Osteoblast (primary cell): ENCODE measurements around the gene DEPP1. TPM values are rescaled to one million over a fixed set of nuclear protein-coding genes. Genes with fewer than 3 reads are reported as not detected.

Source experiments
- DNase-seq: peaks from one replicate; pipeline ENCODE4 v3.0.0; 2011; ENCODE audit warnings: low spot score, mixed read lengths; ENCODE audit not compliant: insufficient read length; ENCODE audit errors: missing footprints
- H2AFZ ChIP-seq: 2 replicates; pipeline ENCODE4 v1.6.0; 2011; ENCODE audit warnings: mild to moderate bottlenecking, low read length
- H3K27ac ChIP-seq: 2 replicates; pipeline ENCODE4 v1.5.1; 2011; ENCODE audit warnings: mild to moderate bottlenecking, low read depth, low read length, moderate library complexity
- H3K27me3 ChIP-seq: 2 replicates; pipeline ENCODE4 v1.6.0; 2012; ENCODE audit warnings: mild to moderate bottlenecking, control low read depth, inconsistent platforms, low read length, moderate library complexity; ENCODE audit not compliant: insufficient read depth
- H3K36me3 ChIP-seq: 2 replicates; pipeline ENCODE4 v1.5.1; 2011; ENCODE audit warnings: mild to moderate bottlenecking, low read length, control low read depth, moderate library complexity; ENCODE audit not compliant: insufficient read depth
- H3K4me1 ChIP-seq: 2 replicates; pipeline ENCODE4 v1.5.1; 2011; ENCODE audit warnings: mild to moderate bottlenecking, low read length, control low read depth, moderate library complexity; ENCODE audit not compliant: insufficient read depth
- H3K4me2 ChIP-seq: 2 replicates; pipeline ENCODE4 v1.6.0; 2011; ENCODE audit warnings: mild to moderate bottlenecking, low read length; ENCODE audit not compliant: insufficient read depth
- H3K4me3 ChIP-seq: fragments of 200-600 bp; sonication (generic); 3 replicates; pipeline ENCODE4 v1.5.1; 2012; ENCODE audit warnings: mild to moderate bottlenecking, low read length, inconsistent platforms; ENCODE audit not compliant: insufficient read depth
- H3K79me2 ChIP-seq: 2 replicates; pipeline ENCODE4 v1.6.0; 2012; ENCODE audit warnings: mild to moderate bottlenecking, low read length, control low read depth, inconsistent platforms; ENCODE audit not compliant: insufficient read depth
- H3K9me3 ChIP-seq: 2 replicates; pipeline ENCODE4 v1.5.1; 2011; ENCODE audit warnings: low read depth, low read length, control low read depth
- H4K20me1 ChIP-seq: 2 replicates; pipeline ENCODE4 v1.6.0; 2012; ENCODE audit warnings: mild to moderate bottlenecking, low read length, control low read depth; ENCODE audit not compliant: insufficient read depth
- total RNA-seq: library from RNA; depleted of rRNA; stranded (reverse); fragments of >200 nt; gene quantifications from 2 replicates; pipeline ENCODE4 v1.2.3, GENCODE V29; 2012
- TF ChIP-seq, protein P1 (sequence below): IDR thresholded peaks from 2 replicates; pipeline ENCODE4 v1.5.1; 2011; ENCODE audit warnings: mild to moderate bottlenecking, low read depth, low read length, moderate library complexity; ENCODE audit errors: extremely low read depth

DEPP1 gene
- total RNA-seq, 1 donor = 87.6 TPM

DNA sequence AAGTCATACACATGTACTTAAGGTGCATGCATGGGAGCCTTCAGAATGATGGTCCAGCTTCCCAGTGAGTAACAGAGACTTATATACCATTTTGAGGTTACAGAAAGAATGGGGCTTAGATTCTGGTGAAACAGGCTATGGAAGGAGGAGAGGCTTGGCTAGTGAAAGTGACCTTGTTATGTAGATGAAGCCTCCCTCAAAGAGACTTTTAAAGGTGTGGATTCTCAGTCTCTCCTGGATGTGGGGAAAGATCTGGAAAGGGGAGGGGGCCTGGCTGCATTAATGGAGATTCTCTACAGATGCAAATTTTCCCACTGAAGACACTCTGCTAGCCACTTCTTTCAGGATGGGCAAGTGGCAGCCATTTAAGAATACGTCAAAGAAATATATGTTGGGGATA is 13.5 kb downstream of the DEPP1 start:
- no peaks in the 10 kb centered on the region for H3K36me3 ChIP-seq
- TF ChIP-seq, protein P1, sequence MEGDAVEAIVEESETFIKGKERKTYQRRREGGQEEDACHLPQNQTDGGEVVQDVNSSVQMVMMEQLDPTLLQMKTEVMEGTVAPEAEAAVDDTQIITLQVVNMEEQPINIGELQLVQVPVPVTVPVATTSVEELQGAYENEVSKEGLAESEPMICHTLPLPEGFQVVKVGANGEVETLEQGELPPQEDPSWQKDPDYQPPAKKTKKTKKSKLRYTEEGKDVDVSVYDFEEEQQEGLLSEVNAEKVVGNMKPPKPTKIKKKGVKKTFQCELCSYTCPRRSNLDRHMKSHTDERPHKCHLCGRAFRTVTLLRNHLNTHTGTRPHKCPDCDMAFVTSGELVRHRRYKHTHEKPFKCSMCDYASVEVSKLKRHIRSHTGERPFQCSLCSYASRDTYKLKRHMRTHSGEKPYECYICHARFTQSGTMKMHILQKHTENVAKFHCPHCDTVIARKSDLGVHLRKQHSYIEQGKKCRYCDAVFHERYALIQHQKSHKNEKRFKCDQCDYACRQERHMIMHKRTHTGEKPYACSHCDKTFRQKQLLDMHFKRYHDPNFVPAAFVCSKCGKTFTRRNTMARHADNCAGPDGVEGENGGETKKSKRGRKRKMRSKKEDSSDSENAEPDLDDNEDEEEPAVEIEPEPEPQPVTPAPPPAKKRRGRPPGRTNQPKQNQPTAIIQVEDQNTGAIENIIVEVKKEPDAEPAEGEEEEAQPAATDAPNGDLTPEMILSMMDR = no peak
- H3K27ac ChIP-seq = no peak overlapping the region
- no peak overlapping the region for H2AFZ ChIP-seq
- no peaks in the 10 kb centered on the region for H3K27me3 ChIP-seq
- H3K4me3 ChIP-seq = no peak overlapping the region
- H3K4me1 ChIP-seq = peaks cover 27% of the 10 kb centered on the region
- no peak overlapping the region for H3K4me2 ChIP-seq
- no peaks in the 10 kb centered on the region for H3K79me2 ChIP-seq
- H3K9me3 ChIP-seq = no peaks in the 10 kb centered on the region
- no peaks in the 10 kb centered on the region for H4K20me1 ChIP-seq
- no peak for DNase-seq

DNA sequence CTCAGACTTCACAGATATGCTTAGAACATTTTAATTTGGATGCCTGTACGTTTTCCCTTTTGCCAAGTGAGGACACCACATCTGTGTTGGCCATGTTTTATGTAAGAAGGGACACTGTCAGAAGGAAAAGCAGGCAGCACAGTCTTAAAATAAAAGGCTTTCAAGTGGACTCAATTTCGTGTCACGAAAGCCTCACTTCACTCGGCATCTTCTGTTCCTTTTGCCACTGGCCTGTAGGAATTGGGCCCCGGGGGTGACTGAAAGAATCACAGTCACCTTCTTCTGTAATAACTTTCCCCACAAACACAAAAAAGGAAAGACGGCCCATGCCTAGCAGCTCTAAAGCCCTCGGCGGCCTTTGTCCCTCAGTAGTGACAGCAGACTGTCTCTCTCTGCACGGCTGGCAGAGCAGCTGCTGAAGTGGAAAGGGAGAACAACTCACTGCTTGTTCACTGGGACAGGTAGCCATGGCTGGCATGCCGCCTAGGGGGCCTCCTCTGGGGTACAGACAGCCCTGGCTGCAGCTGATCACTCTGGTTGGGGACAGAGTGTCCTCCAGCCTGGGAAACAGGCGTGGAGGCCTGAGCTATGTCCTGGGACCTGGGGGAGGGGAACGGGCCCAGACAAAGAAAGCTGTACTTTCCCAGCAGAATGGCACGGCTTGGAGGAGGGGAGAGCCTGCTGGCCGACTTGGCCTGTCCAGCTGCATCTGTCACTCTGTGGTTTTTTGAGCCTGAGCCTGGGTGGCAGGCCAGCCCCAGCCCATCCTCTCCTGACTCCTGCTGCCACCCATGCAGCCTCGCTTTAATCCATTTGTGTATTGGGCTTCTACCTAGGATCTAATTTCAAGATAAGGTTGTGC is 14.6 kb downstream of the DEPP1 start:
- no peaks in the 10 kb centered on the region for H3K27me3 ChIP-seq
- peaks cover 32% of the 10 kb centered on the region for H3K4me1 ChIP-seq
- TF ChIP-seq, protein P1 = no peak
- H3K4me2 ChIP-seq = no peak overlapping the region
- no peaks in the 10 kb centered on the region for H3K9me3 ChIP-seq
- no peaks in the 10 kb centered on the region for H3K36me3 ChIP-seq
- no peak overlapping the region for H3K4me3 ChIP-seq
- H4K20me1 ChIP-seq = no peaks in the 10 kb centered on the region
- no peak for DNase-seq
- no peak overlapping the region for H3K27ac ChIP-seq
- peak overlapping the region; percentile 16 for H2AFZ ChIP-seq
- no peaks in the 10 kb centered on the region for H3K79me2 ChIP-seq

DNA sequence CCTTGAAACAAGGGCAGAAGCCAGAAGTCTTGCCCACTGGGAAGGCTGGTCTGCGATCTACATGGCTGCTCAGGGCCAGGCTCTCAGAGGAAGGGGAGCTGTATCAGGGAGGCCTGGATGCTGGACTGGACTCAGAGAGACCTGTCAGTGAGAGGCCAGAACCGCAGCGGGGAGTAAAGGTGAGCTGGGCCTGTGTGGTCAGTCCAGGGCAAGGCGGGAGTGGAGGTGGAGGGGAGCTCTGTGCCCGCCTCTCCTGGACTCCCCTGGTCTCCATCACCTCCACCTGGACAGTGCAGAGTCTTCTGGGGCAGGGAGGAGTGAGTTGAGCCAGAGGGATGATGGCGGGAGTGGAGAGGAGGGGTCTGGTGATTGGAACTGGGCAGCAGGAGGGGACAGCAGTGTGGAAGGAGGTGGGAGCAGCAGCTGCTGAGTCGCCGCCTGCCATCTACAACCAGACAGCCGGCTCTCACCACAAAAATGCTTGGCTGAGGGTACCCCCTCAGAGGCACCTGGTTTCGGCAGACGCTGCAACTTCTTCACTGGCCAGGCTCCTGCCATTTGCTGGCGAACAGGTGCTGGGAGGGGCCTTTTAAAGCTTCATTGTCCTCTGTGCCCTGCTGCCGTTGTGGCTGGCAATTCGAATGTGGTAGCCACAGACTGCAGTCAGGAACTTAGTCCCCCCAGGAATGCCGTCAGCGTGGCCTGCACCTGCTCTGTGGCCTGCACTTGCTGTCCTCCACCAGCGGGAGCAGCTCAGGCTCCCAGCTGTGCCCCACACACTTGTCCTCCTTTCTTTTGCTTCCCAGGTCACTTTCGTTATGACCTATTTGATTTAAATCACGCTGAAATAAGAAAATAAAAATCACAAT is 15.5 kb downstream of the DEPP1 start:
- Histone ChIP-seq H3K4me3 (no peak overlapping the region), H3K9me3 (no peaks in the 10 kb centered on the region), H3K27ac (no peak overlapping the region), H3K27me3 (no peaks in the 10 kb centered on the region), H3K4me1 (peaks cover 37% of the 10 kb centered on the region), H3K79me2 (no peaks in the 10 kb centered on the region), H4K20me1 (no peaks in the 10 kb centered on the region), H2AFZ (no peak overlapping the region), H3K36me3 (no peaks in the 10 kb centered on the region), H3K4me2 (no peak overlapping the region)
- TF ChIP-seq, protein P1 = peak; percentile 31
- DNase-seq = peak; percentile 5
